Breast epithelium (tissue), 3 donors: ENCODE results near the gene ZNF541.

Experiments used
- POLR2A ChIP-seq: fragments of 450-650 bp; IDR thresholded peaks from one replicate; pipeline ENCODE4 v1.6.1; 2016; ENCODE audit warnings: antibody characterized with exemption, mild to moderate bottlenecking, moderate library complexity
- POLR2AphosphoS5 ChIP-seq, 3 donors: sonication (generic); formaldehyde crosslinking; IDR thresholded peaks; one replicate each; pipeline ENCODE4 v1.6.1; 2017; ENCODE audit warnings: antibody characterized with exemption in 3 of 3
- TF ChIP-seq, protein P1 (sequence below), 3 donors: fragments of 450-650 bp; IDR thresholded peaks; one replicate each; pipeline ENCODE4 v1.5.1; 2016 to 2017; ENCODE audit warnings: antibody characterized with exemption in 3 of 3, mild to moderate bottlenecking in 3 of 3, moderate library complexity in 3 of 3

DNA sequence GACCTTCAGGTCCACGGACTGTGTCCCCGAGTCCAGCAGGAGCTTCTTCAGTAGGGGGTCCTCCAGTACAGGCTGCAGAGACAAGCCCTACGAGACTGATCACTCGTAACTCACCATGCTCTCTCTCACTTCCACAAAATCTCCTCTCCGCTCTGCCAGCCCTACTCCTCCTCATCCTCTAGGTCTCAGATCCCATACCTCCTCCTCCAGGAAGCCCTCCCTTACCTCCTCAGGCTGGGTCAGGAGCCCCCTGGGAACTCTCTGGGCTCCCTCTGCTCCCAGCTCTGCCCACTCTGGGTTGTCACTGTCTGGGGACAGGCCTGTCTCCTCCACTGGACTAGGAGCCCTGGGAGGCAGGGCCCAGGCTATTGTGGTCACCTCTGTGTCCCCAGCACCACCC lies 34.1 kb downstream of the ZNF541 start:
- TF ChIP-seq, protein P1, sequence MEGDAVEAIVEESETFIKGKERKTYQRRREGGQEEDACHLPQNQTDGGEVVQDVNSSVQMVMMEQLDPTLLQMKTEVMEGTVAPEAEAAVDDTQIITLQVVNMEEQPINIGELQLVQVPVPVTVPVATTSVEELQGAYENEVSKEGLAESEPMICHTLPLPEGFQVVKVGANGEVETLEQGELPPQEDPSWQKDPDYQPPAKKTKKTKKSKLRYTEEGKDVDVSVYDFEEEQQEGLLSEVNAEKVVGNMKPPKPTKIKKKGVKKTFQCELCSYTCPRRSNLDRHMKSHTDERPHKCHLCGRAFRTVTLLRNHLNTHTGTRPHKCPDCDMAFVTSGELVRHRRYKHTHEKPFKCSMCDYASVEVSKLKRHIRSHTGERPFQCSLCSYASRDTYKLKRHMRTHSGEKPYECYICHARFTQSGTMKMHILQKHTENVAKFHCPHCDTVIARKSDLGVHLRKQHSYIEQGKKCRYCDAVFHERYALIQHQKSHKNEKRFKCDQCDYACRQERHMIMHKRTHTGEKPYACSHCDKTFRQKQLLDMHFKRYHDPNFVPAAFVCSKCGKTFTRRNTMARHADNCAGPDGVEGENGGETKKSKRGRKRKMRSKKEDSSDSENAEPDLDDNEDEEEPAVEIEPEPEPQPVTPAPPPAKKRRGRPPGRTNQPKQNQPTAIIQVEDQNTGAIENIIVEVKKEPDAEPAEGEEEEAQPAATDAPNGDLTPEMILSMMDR (IDR thresholded peaks at IDR 0.05): no peak
- TF ChIP-seq POLR2AphosphoS5 (IDR thresholded peaks at IDR 0.05) (no peak), POLR2A (no peak)
